ENCODE measurements around the gene HOXB6. TPM values are rescaled to one million over a fixed set of nuclear protein-coding genes. Genes with fewer than 3 reads are reported as not detected.

Gene HOXB6
- total and polyA plus RNA-seq, 4 donors, result 0.17 to 1.1 (median 0.46) TPM

DNA sequence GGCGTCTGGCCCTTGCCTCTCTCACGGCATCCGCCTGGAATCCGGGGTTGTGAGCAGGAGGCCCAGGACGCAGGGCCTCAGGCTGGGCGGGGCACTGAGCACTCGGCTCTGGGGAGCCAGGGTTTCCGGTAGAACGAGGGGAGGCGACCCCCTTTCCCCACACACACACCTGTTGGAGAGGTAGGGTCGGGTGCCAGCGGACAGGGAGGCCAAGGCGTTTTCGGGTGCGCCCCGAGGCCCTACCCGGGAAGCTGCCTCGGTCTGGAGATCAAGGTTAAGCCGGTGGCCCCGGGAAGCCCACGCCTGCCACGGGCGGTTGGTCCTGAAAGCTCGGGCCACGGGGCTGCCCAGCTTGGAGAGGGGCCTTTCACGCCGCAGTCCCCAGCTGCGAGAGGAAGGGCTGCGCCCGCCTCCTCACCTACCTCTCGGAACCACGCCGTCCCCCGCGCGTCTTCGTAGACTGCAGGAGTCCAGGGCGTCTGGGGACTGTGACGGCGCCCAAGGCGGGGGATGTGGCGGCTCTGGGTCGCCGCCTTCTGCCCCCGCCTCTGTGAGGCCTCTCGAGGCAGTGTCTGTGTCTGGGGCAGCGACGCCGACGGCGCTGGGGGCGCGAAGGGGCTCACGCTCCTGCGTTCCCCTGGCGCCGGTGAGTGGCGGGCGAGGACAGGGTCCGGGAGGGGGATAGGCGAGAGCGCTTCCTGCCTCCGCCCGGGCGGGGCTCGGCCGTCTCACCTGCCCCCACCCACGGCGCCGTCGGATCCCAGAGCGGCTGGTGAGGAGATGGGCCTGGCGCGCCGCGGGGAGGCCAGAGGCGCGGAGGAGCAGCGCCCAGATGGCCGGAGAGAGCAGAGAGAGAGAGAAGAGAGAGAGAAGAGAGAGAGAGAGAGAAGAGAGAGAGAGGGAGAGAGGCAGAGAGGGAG is 41.7 kb upstream of the HOXB6 start:
- Histone ChIP-seq H3K4me1 (ENCODE audit: control insufficient read depth in 4 of 4, insufficient read depth in 4 of 4, low read length in 3 of 4) (peaks cover 0 to 6% (median 2%) of the 10 kb centered on the region in 4 donors), H3K27ac (ENCODE audit: low read depth in 1 of 2, low read length in 2 of 2) (no peak overlapping the region), H3K9ac (ENCODE audit: low read depth in 1 of 2, low read length in 2 of 2) (no peak overlapping the region), H3K36me3 (ENCODE audit: control insufficient read depth in 4 of 4, insufficient read depth in 3 of 4, low read depth in 1 of 4, low read length in 3 of 4) (no peaks in the 10 kb centered on the region), H3K27me3 (ENCODE audit: control insufficient read depth in 4 of 4, insufficient read depth in 4 of 4, low read length in 3 of 4) (peaks cover 9 to 22% (median 16%) of the 10 kb centered on the region in 4 donors), H3K9me3 (ENCODE audit: control insufficient read depth in 4 of 4, low read length in 3 of 4) (no peaks in the 10 kb centered on the region), H3K4me3 (ENCODE audit: low read depth in 1 of 3, low read length in 3 of 3) (peak overlapping the region in 1 of 3 donors; percentile 12)
- no peak for DNase-seq (ENCODE audit: low spot score)
- no peak for TF ChIP-seq NR2F2 (IDR thresholded peaks at IDR 0.05)
- 3% methylated on average over 80 of the region's 80 CpGs for WGBS

DNA sequence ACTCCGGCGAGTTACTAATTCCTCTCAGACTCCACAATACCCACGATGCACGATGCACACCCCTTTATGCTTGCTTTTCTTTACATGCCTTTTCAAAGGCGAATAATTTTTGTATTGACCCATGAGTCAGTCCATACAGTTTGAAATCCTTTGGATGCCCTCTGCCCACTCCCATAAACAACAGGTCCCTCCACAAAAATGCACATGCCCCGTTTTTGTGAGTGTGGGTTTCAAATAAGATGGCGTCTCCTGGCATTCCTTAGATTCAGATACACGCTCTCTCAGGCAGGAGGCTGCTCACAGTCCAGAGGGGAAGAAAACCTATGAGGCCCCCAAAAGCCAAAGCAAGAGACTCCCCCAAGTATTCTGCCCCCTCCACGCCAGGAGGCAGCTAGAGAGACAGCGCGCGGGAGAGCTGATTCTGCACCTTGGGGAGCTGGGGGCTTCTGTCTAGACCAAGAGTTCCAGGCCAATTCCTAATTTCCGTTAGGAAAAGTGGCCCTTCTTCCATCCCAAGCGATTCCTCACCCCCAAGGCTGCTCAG is 40.9 kb upstream of the HOXB6 start:
- Histone ChIP-seq H3K27ac (ENCODE audit: low read depth in 1 of 2, low read length in 2 of 2) (no peak overlapping the region), H3K27me3 (ENCODE audit: control insufficient read depth in 4 of 4, insufficient read depth in 4 of 4, low read length in 3 of 4) (peaks cover 13 to 22% (median 20%) of the 10 kb centered on the region in 4 donors), H3K4me1 (ENCODE audit: control insufficient read depth in 4 of 4, insufficient read depth in 4 of 4, low read length in 3 of 4) (peaks cover 0 to 6% (median 2%) of the 10 kb centered on the region in 4 donors), H3K9ac (ENCODE audit: low read depth in 1 of 2, low read length in 2 of 2) (no peak overlapping the region), H3K4me3 (ENCODE audit: low read depth in 1 of 3, low read length in 3 of 3) (no peak overlapping the region), H3K9me3 (ENCODE audit: control insufficient read depth in 4 of 4, low read length in 3 of 4) (no peaks in the 10 kb centered on the region), H3K36me3 (ENCODE audit: control insufficient read depth in 4 of 4, insufficient read depth in 3 of 4, low read depth in 1 of 4, low read length in 3 of 4) (no peaks in the 10 kb centered on the region)
- TF ChIP-seq FOXA2 (IDR thresholded peaks at IDR 0.05) (no peak), FOXA1 (IDR thresholded peaks at IDR 0.05) (no peak), EGR1 (IDR thresholded peaks at IDR 0.05; ENCODE audit: low read depth in 2 of 2) (no peak), HNF4G (IDR thresholded peaks at IDR 0.05) (no peak), GABPA (IDR thresholded peaks at IDR 0.05 in 1 of 2, conservative IDR thresholded peaks at IDR 0.05 in 1 of 2) (no peak), JUND (IDR thresholded peaks at IDR 0.05) (no peak), RAD21 (IDR thresholded peaks at IDR 0.05) (no peak)
- TF ChIP-seq, protein P1, sequence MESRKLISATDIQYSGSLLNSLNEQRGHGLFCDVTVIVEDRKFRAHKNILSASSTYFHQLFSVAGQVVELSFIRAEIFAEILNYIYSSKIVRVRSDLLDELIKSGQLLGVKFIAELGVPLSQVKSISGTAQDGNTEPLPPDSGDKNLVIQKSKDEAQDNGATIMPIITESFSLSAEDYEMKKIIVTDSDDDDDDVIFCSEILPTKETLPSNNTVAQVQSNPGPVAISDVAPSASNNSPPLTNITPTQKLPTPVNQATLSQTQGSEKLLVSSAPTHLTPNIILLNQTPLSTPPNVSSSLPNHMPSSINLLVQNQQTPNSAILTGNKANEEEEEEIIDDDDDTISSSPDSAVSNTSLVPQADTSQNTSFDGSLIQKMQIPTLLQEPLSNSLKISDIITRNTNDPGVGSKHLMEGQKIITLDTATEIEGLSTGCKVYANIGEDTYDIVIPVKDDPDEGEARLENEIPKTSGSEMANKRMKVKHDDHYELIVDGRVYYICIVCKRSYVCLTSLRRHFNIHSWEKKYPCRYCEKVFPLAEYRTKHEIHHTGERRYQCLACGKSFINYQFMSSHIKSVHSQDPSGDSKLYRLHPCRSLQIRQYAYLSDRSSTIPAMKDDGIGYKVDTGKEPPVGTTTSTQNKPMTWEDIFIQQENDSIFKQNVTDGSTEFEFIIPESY (IDR thresholded peaks at IDR 0.05), result no peak
- TF ChIP-seq, protein P2, sequence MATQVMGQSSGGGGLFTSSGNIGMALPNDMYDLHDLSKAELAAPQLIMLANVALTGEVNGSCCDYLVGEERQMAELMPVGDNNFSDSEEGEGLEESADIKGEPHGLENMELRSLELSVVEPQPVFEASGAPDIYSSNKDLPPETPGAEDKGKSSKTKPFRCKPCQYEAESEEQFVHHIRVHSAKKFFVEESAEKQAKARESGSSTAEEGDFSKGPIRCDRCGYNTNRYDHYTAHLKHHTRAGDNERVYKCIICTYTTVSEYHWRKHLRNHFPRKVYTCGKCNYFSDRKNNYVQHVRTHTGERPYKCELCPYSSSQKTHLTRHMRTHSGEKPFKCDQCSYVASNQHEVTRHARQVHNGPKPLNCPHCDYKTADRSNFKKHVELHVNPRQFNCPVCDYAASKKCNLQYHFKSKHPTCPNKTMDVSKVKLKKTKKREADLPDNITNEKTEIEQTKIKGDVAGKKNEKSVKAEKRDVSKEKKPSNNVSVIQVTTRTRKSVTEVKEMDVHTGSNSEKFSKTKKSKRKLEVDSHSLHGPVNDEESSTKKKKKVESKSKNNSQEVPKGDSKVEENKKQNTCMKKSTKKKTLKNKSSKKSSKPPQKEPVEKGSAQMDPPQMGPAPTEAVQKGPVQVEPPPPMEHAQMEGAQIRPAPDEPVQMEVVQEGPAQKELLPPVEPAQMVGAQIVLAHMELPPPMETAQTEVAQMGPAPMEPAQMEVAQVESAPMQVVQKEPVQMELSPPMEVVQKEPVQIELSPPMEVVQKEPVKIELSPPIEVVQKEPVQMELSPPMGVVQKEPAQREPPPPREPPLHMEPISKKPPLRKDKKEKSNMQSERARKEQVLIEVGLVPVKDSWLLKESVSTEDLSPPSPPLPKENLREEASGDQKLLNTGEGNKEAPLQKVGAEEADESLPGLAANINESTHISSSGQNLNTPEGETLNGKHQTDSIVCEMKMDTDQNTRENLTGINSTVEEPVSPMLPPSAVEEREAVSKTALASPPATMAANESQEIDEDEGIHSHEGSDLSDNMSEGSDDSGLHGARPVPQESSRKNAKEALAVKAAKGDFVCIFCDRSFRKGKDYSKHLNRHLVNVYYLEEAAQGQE (IDR thresholded peaks at IDR 0.05), result no peak
- no peak for DNase-seq (ENCODE audit: low spot score)
- 18% methylated on average over 14 of the region's 14 CpGs for WGBS
